Panc1 (cell line): Measurements from ENCODE around the gene NAT10.

Source experiments
- CTCF ChIP-seq: fragments of 450-650 bp; IDR thresholded peaks from 2 replicates; pipeline ENCODE4 v1.5.1; 2017; ENCODE audit warnings: mild to moderate bottlenecking
- REST ChIP-seq, 2 experiments: IDR thresholded peaks; 2 replicates each; pipeline ENCODE4 v1.6.1; 2011 to 2012; ENCODE audit warnings: low read depth in 2 of 2, control low read depth in 1 of 2, low read length in 1 of 2, mild to moderate bottlenecking in 1 of 2, moderate library complexity in 1 of 2; ENCODE audit not compliant: insufficient read depth in 1 of 2
- SIN3A ChIP-seq: IDR thresholded peaks from 2 replicates; pipeline ENCODE4 v1.6.1; 2012; ENCODE audit warnings: low read depth, mild to moderate bottlenecking, low read length, moderate library complexity, borderline replicate concordance; ENCODE audit not compliant: insufficient read depth
- TCF7L2 ChIP-seq: IDR thresholded peaks from 2 replicates; pipeline ENCODE4 v1.6.1; 2011; ENCODE audit warnings: mild to moderate bottlenecking, low read depth, low read length, inconsistent platforms

GRCh38 chr11:34179026-34179675 is 73.7 kb downstream of the NAT10 start:
- TF ChIP-seq CTCF (no peak), SIN3A (no peak), REST (IDR thresholded peaks at IDR 0.05; ENCODE audit: insufficient read depth in 1 of 2, low read depth in 2 of 2, low read length in 1 of 2) (no peak), TCF7L2 (no peak)
